Suppressor macrophage treated with lipopolysaccharide for 1 hour (primary cell): ENCODE data around the gene TNS3.

ENCODE experiments used
- DNase-seq, 3 donors: peaks; one replicate each; pipeline ENCODE4 v3.0.0-alpha.2; 2020 to 2022

The TNS3 gene

DNA sequence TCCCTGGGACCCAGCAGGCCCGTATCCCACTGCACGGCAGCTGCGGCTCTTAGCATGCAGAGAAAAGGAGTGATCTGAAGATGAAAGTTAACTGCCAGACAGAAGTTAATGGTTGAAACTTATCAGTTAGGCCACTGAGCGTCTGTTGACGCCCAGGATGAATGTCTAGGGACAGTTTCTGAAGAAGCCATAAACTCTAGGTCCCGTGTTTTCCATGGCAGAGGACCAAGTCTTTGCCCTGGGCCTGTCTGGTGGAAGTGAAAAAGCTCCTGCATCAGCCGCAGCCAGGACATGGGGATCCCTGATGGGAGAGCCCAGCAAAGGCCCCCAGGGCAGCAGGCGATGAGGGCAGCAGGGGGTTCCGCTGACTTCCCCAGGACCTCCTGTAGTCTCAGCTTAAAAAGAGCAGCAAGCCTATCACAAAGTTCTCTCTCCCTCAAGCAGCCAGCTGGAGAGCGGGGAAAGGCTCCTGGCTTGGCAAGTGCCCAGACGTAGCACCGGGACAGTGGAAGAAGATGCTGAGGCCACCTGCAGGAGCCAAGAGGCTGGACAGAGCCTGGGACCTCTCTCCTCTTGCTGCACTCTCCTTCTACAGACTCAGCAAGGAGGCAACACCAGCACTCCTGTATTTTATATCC is 79.6 kb downstream of the TNS3 start:
- no peak for DNase-seq

GRCh38 chr7:47501406-47501805 is 80.5 kb downstream of the TNS3 start:
- DNase-seq: no peak

GRCh38 chr7:47500103-47500563 is 81.8 kb downstream of the TNS3 start:
- no peak for DNase-seq

- DNase-seq: no peak
Observed at GRCh38 chr7:47498229-47499056, 83.5 kb downstream of the TNS3 start.

- DNase-seq: peak; percentile 78 to 94 (median 89)
Observed at GRCh38 chr7:47497367-47498096, 84.4 kb downstream of the TNS3 start.

GRCh38 chr7:47496666-47497065 is 85.2 kb downstream of the TNS3 start:
- no peak for DNase-seq

- DNase-seq: no peak
Observed at GRCh38 chr7:47496056-47496665, 85.8 kb downstream of the TNS3 start.

GRCh38 chr7:47493976-47494911 is 87.7 kb downstream of the TNS3 start:
- DNase-seq: peak; percentile 77 to 82 (median 80)

GRCh38 chr7:47492716-47493325 is 89.1 kb downstream of the TNS3 start:
- DNase-seq: peak; percentile 57 to 63 (median 61)

- no peak for DNase-seq
Observed at GRCh38 chr7:47490501-47491265, 91.2 kb downstream of the TNS3 start.

DNA sequence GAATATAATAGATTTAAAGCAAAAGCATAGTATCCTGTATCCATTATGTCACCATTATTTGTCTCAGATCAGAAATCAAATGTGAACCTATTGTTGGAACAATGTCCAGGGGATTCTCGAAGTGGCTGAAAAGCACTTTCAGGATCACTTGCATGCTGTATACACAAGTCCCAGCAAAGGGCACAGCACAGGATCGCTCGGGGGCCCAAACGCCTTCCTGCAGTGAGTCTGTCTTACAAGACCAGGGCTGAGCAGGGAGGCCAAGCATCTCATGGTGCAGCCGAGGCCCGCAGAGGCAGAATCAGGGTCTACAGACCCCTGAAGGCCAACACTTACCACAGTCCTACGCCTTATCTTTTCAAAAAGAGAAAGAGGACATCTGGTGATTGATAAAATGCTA is 92.3 kb downstream of the TNS3 start:
- no peak for DNase-seq

- no peak for DNase-seq
Observed at GRCh38 chr7:47488969-47489342, 93.0 kb downstream of the TNS3 start.

DNA sequence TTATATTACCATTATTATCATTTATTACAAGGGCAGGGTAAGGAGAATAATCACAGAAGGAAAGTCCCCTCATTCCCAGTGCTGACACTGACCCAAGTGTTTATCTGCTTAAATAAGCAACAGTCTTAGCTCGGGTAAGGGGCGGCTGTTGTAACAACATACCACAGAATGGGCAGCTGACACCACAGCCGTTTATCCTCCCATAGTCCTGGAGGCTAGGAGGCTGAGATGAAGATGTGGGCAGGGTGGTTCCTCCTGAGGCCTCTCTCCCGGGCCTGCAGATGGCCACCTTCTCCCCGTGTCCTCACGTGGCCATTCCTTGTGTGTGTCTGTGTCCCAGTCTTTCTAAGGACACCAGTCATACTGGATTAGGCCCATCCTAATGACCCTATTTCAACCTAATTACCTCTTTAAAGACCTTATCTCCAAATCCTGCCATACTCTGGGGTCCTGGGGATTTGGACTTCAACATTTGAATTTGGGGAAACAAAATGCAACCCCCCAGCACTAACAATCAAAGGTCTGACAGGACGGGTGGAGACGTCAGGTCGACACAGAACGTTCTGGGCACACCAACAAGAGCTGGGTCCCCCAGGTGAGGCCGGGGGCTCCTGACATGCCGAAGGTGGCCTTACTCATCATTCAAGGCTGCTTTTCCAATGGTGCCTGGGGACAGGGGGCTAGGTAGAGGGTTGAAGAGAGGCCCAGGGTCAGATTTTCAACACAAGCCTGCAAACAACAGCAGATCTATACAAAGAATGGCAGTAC is 93.5 kb downstream of the TNS3 start:
- no peak for DNase-seq

DNA sequence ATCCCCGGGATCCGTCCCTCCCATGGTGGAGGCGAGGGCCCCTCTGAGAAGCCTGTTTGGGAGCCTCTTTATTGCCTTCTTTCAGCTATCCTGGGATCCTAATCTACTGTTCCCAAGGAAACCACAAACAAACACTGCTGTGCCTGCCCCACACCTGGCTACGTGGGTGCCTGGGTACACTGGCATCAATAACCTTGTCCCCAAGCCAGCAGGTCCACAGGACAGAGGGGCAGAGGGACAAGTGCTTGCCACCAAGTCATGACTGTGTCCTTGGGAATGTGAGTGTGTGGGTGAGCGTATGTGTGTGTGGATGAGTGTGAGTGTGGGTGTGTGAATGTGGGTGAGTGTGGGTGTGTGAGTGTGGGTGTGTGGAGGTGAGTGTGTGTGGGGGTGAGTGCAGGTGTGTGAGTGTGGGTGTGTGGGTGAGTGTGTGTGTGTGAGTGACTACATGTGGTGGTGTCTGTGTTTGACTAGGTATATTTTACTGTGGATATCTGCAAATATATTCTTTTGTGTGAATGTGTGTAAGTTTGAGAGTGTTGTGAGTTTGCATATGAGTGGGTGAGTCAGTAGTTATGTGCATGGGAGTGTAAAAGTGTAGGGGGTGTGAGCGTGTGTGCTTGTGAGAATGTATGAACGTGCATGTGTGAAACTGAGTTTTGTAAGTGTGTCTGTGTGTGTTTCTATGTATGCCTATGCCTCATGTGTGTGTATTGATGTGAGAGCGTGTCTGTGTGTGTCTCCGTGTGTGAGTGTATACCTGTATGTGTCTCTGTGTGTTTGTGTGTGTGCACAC is 96.1 kb downstream of the TNS3 start:
- no peak for DNase-seq

GRCh38 chr7:47484923-47485639 is 96.8 kb downstream of the TNS3 start:
- no peak for DNase-seq

DNA sequence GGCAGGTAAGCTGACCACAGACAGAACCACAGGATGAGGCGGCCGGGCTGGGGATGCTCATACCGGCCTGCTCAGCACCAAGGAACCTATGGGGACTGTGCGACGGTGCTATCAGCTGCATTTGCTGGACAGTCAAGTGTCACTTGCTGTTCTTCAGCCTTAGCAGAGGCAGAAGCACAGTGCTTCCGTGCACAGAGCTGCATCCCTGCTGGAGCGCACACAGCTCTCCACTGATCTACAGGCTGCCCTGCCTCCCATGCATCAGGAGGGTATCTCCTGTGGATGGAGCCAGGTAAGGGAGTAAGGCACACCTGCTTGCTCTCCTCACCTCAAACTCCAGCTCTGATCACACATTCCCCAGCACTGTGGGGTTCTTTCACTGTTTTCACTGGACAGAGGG is 97.5 kb downstream of the TNS3 start:
- no peak for DNase-seq

- DNase-seq: peak in 2 of 3 donors; percentile 37 to 51
Observed at GRCh38 chr7:47483604-47484273, 98.2 kb downstream of the TNS3 start.
